Mucosa of rectum (tissue), 2 donors: ENCODE results near the gene VN1R5.
"Not testable (repeated sequence)": the region's sequence is repeated elsewhere in the genome, so short reads cannot be mapped to it uniquely, and the experiment has no call there.

Experiments
- H3K27ac ChIP-seq, 2 donors: one replicate each; pipeline ENCODE4 v1.7.0; 2013; ENCODE audit warnings: inconsistent platforms in 2 of 2, low read depth in 2 of 2, low read length in 2 of 2
- H3K27me3 ChIP-seq, 2 donors: one replicate each; pipeline ENCODE4 v1.7.0; 2013; ENCODE audit warnings: low read length in 2 of 2; ENCODE audit not compliant: control insufficient read depth in 2 of 2, insufficient read depth in 2 of 2
- H3K36me3 ChIP-seq, 2 donors: one replicate each; pipeline ENCODE4 v1.7.0; 2013; ENCODE audit warnings: low read length in 2 of 2; ENCODE audit not compliant: control insufficient read depth in 2 of 2, insufficient read depth in 2 of 2
- H3K4me1 ChIP-seq, 2 donors: one replicate each; pipeline ENCODE4 v1.7.0; 2013; ENCODE audit warnings: low read length in 2 of 2, mild to moderate bottlenecking in 1 of 2; ENCODE audit not compliant: control insufficient read depth in 2 of 2, insufficient read depth in 2 of 2
- H3K4me3 ChIP-seq, 2 donors: one replicate each; pipeline ENCODE4 v1.7.0; 2013; ENCODE audit warnings: low read length in 2 of 2
- H3K9ac ChIP-seq, 2 donors: one replicate each; pipeline ENCODE4 v1.7.0; 2013; ENCODE audit warnings: low read length in 2 of 2, low read depth in 1 of 2, mild to moderate bottlenecking in 1 of 2
- H3K9me3 ChIP-seq, 2 donors: one replicate each; pipeline ENCODE4 v1.7.0; 2013; ENCODE audit warnings: low read length in 2 of 2; ENCODE audit not compliant: control insufficient read depth in 2 of 2
- donor health status: healthy.
- donor health status: Normal muscosa, but diverticular disease.

VN1R5 gene

GRCh38 chr1:247270003-247270402 is 14.1 kb downstream of the VN1R5 start:
- H3K9ac ChIP-seq = no peak overlapping the region
- H3K36me3 ChIP-seq = no peaks in the 10 kb centered on the region
- H3K27me3 ChIP-seq = no peaks in the 10 kb centered on the region
- H3K4me1 ChIP-seq = peaks cover 0 to under 1% of the 10 kb centered on the region in 2 donors
- H3K27ac ChIP-seq = no peak overlapping the region
- H3K9me3 ChIP-seq = no peaks in the 10 kb centered on the region
- H3K4me3 ChIP-seq = no peak overlapping the region

DNA sequence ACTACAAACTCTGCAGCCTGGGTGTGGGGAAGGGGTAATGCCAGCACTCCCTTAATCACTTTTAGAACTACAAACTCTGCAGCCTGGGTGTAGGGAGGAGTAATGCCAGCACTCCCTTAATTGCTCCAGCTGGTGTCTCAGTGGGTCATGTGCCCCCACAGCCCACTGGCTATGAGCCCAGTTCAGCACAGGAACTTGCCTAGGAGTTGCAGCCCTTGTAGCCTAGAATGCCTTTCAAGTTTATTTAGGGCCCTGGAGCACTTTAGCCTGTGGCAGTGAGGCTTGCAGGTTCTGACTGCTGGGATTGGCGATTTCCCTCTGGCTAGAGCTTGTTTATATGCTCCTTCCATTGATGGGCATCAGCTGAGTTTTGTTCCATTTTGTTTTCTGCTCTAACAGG is 17.1 kb downstream of the VN1R5 start:
- Histone ChIP-seq H3K36me3 (no peaks in the 10 kb centered on the region), H3K4me3 (no peak overlapping the region), H3K27ac (no peak overlapping the region), H3K9me3 (no peaks in the 10 kb centered on the region), H3K4me1 (peaks cover 0 to 2% of the 10 kb centered on the region in 2 donors), H3K27me3 (no peaks in the 10 kb centered on the region), H3K9ac (no peak overlapping the region)

GRCh38 chr1:247274605-247275256 is 18.9 kb downstream of the VN1R5 start:
- no peaks in the 10 kb centered on the region for H3K27me3 ChIP-seq
- H3K4me3 ChIP-seq = no peak overlapping the region
- H3K9me3 ChIP-seq = no peaks in the 10 kb centered on the region
- no peak overlapping the region for H3K27ac ChIP-seq
- H3K4me1 ChIP-seq = peaks cover 0 to 2% of the 10 kb centered on the region in 2 donors
- no peaks in the 10 kb centered on the region for H3K36me3 ChIP-seq
- no peak overlapping the region for H3K9ac ChIP-seq

GRCh38 chr1:247277191-247277590 is 21.3 kb downstream of the VN1R5 start:
- Histone ChIP-seq H3K9ac (no peak overlapping the region), H3K27ac (no peak overlapping the region), H3K27me3 (no peaks in the 10 kb centered on the region), H3K4me1 (peaks cover 0 to 2% of the 10 kb centered on the region in 2 donors), H3K4me3 (no peak overlapping the region), H3K9me3 (no peaks in the 10 kb centered on the region), H3K36me3 (no peaks in the 10 kb centered on the region)

DNA sequence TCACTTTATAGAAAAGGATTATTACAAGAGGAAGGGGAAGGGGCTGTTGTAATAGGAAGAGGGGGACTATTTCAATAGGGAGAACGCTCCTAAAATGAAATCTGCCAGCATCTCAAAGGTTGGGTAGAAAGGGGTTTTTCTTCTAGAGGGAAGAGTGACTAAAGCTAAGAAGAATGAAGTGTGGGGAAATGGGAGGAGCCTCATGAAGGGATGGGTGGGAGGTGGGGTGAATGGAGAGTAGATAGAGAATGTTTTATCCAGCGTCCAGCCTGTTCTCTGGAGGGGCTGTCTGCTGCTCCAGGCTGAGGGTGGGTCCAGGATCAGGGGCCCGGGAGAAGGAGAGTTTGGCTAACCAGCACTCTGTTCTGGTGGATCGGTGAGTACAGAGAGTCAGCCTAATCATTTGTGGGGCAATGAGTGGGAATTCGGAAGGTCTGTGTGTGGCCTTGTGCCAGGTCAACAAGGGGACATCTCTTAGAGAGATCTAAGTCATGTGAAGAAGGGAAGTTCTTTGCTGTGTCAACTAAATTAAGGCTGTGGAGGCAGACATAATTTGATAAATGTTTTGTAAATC is 25.2 kb downstream of the VN1R5 start:
- Histone ChIP-seq H3K36me3 (no peaks in the 10 kb centered on the region), H3K4me1 (no peaks in the 10 kb centered on the region), H3K27ac (no peak overlapping the region), H3K9me3 (peaks cover 0 to 2% of the 10 kb centered on the region in 2 donors), H3K4me3 (no peak overlapping the region), H3K9ac (no peak overlapping the region), H3K27me3 (no peaks in the 10 kb centered on the region)

- Histone ChIP-seq H3K36me3 (no peaks in the 10 kb centered on the region), H3K4me1 (no peaks in the 10 kb centered on the region), H3K9me3 (peaks cover 0 to 2% of the 10 kb centered on the region in 2 donors), H3K9ac (no peak overlapping the region), H3K27ac (no peak overlapping the region), H3K4me3 (no peak overlapping the region), H3K27me3 (no peaks in the 10 kb centered on the region)
Observed at GRCh38 chr1:247286134-247286670, 30.3 kb downstream of the VN1R5 start.

DNA sequence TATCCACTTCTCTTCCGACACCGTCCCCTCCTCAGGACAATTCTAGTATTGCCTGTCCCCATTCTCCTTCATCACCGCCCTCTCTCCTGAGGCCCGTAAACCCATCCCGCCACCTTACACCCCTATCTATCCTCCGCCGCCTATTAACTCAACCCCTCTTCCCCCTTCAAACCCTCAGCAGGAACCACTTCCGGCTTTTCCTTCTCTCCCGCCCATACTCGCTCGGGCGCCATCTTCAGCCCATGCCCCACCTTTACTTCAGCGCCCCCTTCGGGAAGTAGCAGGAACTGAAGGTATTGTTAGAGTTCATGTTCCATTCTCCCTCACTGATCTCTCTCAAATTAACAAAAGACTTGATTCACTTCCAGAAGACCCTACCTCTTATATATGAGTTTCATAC is 31.6 kb downstream of the VN1R5 start:
- Histone ChIP-seq H3K27me3 (no peaks in the 10 kb centered on the region), H3K36me3 (no peaks in the 10 kb centered on the region), H3K9ac (no peak overlapping the region), H3K4me3 (no peak overlapping the region), H3K4me1 (no peaks in the 10 kb centered on the region), H3K27ac (no peak overlapping the region), H3K9me3 (peaks cover 0 to 2% of the 10 kb centered on the region in 2 donors)

DNA sequence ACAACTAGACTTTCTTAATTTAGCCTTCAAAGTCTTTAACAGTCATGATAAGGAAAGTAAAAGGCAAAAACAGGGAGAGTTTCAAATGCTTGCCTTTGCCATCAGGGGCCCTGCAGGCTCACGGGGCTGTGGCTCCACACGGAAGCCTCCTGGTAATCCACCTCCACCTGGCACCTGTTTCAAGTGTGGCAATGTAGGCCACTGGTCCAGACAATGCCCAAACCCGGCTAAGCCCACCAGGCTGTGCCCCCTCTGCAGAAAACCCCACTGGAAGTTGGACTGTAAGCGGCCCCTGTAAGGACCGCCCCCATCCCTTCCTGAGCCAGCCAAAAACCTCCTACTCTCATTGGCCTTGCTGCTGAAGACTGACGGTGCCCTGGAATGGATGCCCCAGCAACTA is 32.5 kb downstream of the VN1R5 start:
- Histone ChIP-seq H3K36me3 (no peaks in the 10 kb centered on the region), H3K27ac (no peak overlapping the region), H3K4me1 (no peaks in the 10 kb centered on the region), H3K9me3 (peaks cover 0 to 2% of the 10 kb centered on the region in 2 donors), H3K4me3 (no peak overlapping the region), H3K9ac (no peak overlapping the region), H3K27me3 (no peaks in the 10 kb centered on the region)

- not testable (repeated sequence) for H3K27me3 ChIP-seq, H3K36me3 ChIP-seq, H3K27ac ChIP-seq, H3K4me3 ChIP-seq, H3K9ac ChIP-seq, H3K4me1 ChIP-seq, H3K9me3 ChIP-seq
Observed at GRCh38 chr1:247289274-247289892, 33.5 kb downstream of the VN1R5 start.

DNA sequence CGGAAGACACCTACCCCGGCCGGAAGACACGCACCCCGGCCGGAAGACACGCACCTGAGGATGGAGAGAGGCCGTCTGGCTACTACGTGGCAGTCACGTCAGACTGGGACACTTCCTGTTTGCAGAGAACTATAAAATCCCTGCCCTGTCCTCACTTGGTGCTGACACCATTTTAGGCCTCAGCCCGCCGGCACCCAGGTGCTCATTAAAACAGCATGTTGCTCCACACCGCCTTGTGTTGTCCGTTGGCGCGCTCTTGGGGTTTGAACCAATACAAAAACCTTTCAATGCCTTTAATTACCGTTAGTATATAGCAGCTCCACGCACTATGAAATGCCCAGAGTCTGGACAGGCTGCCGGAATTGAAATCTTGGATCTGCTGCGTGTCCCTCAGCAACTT is 34.7 kb downstream of the VN1R5 start:
- H3K27ac ChIP-seq = no peak overlapping the region
- no peaks in the 10 kb centered on the region for H3K36me3 ChIP-seq

More for the DNA sequence above, 34.7 kb downstream of the VN1R5 start:
- H3K9me3 ChIP-seq = peaks cover 0 to 2% of the 10 kb centered on the region in 2 donors
- no peaks in the 10 kb centered on the region for H3K27me3 ChIP-seq
- no peaks in the 10 kb centered on the region for H3K4me1 ChIP-seq
- no peak overlapping the region for H3K4me3 ChIP-seq
- no peak overlapping the region for H3K9ac ChIP-seq
